Stimulated activated CD8-positive, alpha-beta memory T cell treated with anti-CD3 and anti-CD28 coated beads, Interleukin-7, amount 100 ng/mL, for 4 hours (primary cell): ENCODE data around the gene LPO.

ENCODE experiments used
- DNase-seq, 2 donors: peaks; one replicate each; pipeline ENCODE4 v3.0.0-alpha.2; 2020; ENCODE audit warnings: low read depth in 2 of 2

Gene LPO

DNA sequence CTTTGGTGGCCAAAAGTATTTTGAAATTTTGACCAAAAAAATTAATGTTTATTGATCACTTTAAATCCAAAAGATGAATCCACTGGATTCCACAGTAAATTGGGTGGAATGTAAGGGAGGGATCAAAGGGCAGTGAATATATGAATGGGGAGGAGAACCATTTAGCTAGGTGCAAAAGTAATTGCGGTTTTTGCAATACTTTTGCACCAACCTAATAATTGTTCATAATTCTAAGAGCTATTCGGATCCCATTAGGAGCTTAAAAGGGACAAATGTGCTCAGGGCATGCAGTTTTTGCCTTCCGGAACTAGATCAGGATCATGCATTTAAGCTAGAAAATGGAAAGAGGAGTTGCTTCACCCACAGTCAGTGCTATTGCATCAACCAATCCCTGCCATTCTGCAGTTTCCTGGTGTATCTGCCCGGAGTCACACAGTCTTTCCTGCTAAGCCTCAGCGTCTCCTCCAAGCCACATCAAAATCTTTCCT is at the start of gene LPO:
LPO (plus strand) TSS at position 438 of the 488 bp plus-strand sequence. CDS start 4,396 bp downstream, outside the sequence.
- no peak for DNase-seq

DNA sequence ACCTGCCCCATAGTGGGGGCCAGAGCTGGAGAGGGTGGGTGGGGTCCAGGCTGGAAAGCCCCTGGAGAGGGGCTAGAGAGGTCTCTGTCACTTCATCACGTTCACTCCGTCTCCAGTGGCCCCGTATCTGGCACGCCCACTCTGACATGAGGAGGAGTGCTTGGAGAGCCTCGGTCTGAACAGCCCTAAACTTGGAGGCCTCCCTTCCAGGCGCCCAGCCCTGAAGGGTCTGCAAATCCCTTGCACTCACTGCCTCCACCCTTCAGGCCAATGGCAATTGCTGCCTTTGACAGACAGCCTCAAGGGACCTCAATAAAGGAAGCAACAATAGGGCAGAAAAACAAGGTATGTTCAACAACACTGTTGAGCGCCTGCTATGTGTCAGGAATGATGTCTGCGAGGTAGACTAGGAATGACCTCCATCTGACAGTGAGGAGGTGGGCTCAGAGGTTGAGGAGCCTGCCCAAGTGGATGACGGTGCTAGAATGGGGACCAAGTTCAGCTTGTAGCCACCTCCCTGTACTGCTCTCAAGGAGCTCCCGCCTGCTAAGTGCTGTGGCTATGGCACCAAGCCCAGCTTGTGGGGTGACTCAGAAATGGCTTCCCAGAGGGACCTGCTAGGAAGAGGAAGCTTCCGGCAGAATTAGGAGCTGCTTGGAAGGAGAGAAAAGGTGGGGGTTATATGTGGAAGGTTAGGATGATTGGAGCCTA is 48.8 kb upstream of the LPO start:
- DNase-seq: no peak

DNA sequence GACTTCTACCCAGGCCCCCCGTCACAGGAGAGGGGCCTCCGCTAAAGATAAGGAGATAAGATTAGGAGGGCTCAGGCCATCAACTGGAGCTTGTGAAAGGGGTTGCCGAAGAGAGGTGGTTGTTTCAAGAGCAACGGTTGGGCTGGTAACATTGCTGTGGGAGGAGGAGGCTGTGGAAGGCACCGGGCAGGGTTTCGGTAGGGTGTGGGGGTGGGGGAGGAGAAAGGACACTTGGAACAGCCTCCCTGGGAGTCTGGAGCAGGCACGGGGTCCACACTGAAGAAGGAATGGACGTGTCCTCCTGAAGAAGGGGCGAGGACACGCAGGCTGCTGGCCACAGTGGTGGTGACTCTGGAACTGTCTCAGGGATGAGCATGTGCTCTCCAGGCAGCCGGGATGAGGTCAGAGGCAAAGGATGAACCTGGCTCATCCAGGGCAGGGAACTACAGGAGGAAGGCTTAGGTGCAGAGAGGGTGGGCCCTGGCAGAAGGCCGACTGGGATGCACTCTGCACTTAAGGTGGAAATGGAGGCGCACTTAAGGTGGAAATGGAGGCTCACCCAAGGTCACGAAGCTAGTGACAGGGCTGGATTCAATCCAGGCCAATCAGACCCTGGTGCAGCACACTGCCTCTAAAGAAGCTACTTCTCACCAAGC is 47.0 kb upstream of the LPO start:
- DNase-seq: no peak

DNA sequence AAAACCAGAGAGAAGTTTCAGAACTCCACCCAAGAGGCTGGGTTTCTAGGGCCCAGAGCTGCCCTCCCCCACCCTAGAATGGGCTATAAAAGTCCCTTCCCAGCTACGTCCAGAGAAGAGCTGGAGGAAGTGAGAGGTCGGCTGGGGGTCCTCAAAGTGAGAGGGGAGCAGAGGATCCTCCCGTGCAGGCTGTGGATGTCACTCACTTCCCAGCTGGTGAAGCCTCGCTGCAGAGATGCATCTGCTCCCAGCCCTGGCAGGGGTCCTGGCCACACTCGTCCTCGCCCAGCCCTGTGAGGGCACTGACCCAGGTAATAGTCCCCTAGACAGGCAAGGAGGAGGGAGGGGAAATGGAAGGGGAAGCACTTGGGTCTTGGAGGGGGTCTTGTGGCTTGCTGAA is 45.8 kb upstream of the LPO start, which contains the start of gene EPX:
EPX (plus strand) TSS at position 115 of the 400 bp plus-strand sequence; CDS start at position 236, 121 bp downstream.
- no peak for DNase-seq

DNA sequence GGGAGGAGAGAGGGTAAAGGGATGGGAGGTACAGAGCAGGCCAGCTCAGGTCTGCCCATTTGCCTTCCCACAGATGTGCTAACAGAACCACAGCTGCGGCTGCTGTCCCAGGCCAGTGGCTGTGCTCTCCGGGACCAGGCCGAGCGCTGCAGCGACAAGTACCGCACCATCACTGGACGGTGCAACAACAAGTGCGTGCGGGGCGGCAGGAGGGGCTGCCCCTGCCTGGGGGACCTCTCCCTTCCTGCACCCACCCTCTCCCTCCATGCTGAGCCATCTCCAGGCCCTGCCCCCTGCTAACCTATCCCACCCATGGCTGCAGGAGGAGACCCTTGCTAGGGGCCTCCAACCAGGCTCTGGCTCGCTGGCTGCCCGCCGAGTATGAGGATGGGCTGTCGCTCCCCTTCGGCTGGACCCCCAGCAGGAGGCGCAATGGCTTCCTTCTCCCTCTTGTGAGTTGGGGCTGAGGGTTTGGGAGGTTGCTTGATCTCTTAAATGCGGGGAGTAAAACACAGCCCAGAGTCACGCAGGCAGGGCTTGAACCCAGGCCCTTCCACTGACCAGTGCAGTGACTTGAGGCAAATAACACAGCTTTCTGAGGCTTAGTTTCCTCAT is 44.6 kb upstream of the LPO start:
- no peak for DNase-seq

DNA sequence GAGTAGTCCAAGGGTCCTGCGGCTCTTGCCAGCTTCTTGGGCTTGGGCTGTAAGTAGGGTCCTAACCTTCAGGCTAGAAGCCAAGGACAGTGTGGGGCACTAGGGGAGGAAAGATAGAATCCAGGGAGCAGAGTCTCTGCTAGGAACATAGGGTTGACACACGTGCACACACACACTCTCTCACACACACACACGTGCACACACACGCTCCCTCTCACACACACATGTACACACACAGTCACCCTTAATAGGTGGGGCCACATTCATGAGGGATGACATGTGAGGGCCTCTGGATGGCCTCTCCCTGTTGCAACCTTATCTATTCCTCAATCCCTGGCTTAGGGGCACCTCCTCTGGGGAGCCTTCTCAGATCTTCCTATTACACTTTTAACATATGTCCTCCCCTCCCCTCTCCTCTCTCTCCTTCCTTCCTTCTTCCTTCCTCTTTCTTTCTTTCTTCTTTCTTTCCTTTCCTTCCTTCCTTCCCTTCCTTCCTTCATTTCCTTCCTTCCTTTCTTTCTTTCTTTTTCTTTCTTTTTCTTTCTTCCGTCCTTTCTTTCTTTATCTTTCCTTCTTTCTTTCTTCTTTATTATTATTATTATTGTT is 42.8 kb upstream of the LPO start:
- no peak for DNase-seq

DNA sequence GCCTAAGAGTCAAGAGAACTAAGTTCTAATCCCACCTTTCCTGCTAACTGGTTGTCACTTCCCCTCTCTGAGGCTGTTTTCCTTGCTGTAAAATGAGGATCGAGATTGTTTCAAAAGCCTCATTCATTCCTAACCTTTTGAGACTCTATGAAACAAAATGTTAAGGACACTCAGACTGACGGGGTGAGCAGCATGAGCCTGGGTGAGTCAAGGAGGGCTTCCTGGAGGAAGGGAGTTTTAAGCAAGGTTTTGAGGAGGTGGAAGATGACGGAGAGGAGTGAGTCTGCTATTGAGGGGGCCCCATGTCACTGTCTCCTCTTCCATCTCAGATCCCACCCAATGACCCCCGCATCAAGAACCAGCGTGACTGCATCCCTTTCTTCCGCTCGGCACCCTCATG is 41.8 kb upstream of the LPO start:
- no peak for DNase-seq

DNA sequence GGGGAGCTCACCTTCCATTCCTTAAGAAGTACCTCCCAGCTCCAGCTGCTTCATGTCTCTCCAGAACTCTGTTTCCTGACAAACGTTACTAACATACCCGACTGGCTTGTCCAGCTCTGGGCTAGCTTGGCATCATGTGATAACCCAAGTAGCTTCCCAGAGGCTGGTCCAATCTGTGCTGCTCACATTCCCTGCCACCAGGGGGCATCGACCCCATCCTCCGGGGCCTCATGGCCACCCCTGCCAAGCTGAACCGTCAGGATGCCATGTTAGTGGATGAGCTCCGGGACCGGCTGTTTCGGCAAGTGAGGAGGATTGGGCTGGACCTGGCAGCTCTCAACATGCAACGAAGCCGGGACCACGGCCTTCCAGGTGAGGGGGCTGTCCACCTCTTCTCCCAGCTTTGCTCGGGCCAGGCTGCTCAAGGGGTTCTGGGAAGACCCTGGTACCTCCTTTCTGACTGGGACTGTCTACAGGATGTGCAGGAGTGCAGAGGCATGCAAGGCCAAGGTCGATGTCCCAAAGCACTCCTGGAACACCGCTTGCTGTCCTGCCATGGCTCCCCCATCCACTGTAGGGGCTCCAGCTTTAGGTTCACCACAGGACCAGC is 38.3 kb upstream of the LPO start:
- DNase-seq: peak; percentile 21 to 35

DNA sequence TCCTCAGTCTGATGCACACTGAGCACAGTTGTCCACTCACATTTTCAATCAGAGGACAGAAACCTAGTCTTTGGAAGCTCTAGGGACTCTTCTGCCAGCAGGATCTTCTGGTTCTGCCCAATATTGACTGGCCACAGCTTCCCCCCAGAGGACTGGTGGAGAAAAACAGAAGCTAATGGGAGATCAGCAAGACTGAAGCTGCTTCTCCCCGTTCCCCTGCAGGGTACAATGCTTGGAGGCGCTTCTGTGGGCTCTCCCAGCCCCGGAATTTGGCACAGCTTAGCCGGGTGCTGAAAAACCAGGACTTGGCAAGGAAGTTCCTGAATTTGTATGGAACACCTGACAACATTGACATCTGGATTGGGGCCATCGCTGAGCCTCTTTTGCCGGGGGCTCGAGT is 35.5 kb upstream of the LPO start:
- DNase-seq: no peak

DNA sequence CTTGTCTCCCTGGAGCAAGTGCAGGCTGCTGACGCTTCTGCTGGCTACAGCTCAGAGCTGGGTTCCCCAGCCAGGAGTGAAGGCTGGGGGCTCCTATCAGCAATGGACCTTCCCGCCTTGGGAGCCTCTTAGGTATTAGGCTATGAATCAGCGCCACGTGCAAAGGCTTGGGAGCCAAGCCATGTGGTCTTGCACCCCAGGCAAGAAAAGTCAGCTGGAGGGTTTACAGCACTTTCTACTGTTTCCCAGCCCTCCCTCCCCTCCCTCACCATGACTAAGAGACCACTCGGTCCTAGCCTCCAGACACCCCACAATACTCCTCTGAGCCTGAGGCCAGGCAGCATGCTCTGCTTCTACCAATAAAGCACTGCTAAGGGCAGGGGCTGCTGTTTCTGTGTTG is 33.6 kb upstream of the LPO start:
- no peak for DNase-seq

DNA sequence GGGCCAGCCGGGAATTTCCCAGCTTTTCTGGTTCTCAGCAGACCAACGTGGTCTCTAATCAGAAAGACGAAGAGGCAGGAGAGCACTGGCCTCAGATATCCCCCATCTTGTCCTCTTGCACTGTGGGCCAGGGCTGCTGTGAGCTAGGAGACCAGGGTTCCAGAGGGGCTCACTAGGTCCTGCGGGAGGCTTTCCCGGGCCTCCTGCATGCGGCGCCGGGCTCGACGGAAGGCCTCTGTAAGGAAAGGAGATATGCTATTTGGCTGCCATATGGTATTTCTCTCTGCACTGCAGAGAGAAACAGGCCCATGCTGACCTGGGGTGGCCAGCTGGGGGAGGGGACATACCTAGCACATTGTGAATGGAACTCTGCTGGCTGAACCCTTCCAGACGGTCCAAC is 32.4 kb upstream of the LPO start:
- no peak for DNase-seq

DNA sequence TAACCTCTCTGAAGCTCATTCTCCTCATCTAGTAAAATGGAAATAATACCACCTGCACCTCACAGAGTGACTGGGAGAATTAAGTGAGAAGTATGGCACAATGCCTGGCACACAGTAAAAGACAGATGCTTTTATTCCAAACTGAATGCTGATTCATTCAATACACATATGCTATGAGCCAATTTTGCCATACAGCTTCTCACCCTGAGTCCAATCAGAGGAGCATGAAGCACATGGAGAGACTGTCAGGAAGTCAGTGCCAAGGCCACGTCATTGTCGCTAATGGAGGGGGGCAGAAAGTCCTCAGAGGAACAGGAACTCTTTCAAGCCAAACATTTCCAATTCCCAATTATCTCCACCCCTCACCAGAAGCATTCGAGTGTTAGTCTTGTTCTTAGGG is 30.9 kb upstream of the LPO start:
- no peak for DNase-seq

DNA sequence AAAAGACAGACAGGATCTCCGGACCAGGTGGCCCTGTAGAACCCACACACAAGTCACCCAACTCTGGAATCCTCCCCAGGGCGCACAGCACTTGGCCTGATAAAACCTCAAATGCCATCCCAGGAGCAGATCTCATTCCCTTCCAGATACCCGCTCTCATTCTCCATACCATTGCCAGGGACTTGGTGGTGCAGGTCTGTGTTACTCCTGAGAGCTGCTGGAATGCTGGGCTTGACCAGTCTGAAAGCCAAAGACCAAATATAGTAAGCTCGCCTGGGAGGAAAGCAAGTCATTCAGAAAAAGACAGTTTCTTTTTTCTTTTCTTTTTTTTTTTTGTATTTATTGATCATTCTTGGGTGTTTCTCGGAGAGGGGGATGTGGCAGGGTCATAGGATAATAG is 30.0 kb upstream of the LPO start:
- no peak for DNase-seq

DNA sequence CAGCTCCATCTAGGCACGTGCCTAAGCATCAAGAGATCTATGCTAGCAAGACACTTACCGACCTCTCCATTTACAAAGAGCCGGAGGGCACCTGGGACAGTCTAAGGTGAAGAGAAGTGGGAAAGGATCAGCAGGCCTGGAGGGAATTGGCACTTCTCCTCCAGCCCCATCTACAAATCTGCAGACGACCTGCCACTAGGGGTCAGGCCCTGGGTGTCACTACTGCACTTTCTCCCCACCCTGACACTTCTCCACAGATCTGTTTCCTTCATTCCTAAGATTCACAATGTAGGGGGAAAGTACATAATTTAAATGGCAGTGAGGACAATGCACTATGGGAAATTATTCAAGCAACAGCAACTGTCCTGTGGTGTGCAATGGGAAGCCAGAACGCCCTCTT is 27.5 kb upstream of the LPO start:
- no peak for DNase-seq

DNA sequence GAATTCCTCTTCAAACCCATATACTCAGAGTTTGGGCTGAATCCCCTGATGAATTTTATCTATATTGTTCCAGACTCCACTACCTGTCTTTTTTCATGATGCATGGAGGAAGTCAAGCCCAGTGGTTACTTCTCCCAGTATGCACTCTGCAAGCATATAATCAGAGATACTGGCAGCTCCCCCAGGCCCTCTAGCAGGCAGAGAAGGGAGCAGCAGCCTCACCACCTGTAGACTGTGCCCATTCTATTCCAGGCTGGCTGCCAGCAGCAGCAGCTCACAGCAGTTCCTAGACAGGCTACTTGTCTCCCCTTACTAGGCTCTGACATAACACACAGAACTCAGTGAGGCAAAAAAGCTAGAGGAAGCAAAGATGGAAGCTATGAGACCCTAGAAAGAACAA is 22.7 kb upstream of the LPO start:
- DNase-seq: no peak

DNA sequence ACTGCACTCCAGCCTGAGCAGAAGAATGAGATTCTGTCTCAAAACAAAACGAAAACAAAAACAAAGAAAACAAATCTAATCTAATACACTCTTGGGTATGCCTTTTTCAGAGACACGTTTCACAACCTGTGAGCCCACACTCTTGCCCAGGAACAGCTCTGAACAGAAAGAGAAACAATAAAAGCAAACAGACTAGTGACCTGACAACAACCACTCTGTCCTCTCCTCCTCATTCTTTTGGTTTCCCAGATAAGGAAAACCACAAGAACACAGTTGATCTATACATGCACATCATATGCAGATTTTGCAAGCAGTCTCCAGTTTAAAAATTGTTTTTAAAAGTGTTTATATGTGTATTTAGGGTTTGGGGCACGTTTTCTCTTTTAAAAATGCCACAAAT is 20.6 kb upstream of the LPO start:
- DNase-seq: no peak

DNA sequence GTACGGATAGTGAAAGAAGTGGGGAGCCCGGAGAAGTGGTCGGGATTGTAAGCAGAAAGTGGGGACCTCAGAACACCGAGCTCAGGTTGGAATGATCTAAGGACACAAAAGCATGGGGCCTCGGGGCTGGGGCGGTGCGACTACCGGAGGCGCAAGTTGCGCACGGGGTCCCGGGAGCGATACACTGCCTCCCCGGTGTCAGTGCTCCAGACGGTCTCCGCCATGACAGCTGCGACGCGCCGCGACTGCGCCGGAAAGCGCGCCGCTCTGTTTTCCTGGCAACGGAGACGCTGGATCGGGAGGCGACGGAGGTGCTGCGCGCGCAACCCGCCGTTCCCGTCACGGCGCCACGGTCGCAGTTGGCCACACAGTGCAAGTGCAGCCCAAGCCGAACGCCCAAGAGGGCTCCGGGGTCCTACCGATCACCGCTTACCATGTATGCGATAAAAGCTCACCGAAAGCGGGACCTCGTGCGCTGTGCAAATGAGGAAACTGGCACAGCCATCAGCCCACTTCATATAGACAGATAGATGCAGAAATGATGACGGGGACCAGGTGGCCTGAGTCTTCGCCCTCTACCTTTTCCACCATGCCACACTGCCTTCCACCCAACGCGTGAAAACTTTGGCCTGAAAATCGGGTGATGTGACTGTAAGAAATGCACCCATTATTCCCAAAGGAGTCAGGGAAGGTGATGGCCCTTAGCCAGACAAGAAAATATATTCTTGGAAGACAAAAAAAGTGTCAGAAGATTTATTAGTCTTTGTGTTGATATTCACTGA is 19.2 kb upstream of the LPO start, which contains the start of gene MKS1:
MKS1 (minus strand) TSS at position 249 of the 782 bp plus-strand sequence; CDS start at position 224, 25 bp downstream.
- DNase-seq: peak; percentile 84 to 91

DNA sequence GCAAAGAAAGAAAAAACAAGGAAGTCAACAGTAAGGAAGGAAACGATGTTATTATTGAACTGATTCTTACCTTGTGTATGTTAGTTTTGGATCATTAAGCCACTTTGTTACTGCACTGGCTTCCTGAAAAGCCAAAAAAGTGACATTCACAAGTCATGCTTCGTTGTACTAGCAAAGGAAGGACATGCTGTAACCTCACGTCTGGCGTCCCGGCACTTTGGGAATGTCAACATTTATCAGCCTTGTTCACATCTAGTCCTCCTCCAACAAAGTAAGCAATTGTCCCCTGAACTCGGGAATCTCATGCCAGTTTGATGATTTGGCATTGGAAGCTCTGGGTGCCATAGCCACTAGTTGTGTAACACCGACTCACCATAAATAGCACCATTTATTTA is 18.6 kb upstream of the LPO start:
- no peak for DNase-seq

DNA sequence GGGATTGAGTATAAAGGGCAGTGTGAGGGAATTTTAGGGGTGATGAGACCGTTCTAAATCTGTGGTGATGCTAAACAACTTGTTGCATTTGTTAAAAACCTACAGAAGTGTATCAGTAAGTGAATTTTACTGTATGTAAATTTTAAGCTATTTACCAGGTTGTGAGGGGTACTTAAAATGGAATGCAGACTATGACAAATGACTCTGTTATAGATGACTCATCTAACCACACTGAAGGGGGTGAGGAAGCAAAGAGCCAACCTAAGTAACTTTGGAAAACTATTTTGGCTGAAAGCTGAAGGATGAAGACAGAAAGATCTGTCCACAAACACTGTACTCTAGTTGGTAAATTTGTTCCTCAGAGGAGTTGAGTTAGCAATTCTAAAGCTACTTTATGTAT is 14.1 kb upstream of the LPO start:
- no peak for DNase-seq

DNA sequence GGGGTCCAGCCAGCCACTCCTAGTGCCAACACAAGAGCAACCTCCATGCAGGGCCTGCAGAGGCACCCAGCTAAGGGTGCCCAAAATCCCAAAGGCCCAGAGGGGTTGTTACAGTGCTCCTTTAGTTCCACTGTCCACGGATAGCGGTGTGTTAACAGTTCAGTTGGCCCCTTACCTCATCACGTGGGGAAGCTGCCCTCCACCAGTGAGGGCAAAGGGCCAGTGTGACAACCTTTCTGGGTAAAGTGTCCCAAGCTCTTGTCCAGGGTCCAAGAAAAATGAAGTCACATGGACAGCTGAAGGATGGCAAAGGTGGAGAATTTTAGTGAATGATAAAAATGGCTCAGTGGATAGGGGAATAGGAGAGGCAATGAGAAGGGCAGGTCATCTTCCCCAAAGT is 10.7 kb upstream of the LPO start:
- DNase-seq: no peak

DNA sequence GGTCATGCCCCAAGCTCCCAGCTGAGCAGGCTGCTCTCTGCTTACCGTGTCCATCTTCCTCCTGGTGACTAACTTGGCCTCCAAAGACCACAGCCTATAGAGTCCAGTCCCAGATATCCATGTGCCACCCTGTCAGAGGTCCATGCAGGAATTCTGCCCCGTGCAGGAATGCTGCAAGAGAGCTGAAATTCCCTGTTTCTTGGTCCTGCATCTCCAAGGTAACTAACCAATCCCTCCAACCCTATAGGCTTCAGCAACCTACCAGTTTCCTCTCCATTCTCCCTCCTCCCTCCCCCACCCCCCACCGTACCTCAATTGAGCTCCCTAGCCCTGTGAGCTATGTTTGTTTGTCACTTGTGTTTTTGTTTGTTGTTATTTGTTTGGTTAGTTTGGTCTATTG is 9.7 kb upstream of the LPO start:
- no peak for DNase-seq
